ENCODE measurements around the gene PLPP7. TPM values are rescaled to one million over a fixed set of nuclear protein-coding genes. Genes with fewer than 3 reads are reported as not detected.
"Not testable (repeated sequence)": the region's sequence is repeated elsewhere in the genome, so short reads cannot be mapped to it uniquely, and the experiment has no call there.

The PLPP7 gene
- total RNA-seq, 1 experiment from 2014 or later = 1.8 TPM

DNA sequence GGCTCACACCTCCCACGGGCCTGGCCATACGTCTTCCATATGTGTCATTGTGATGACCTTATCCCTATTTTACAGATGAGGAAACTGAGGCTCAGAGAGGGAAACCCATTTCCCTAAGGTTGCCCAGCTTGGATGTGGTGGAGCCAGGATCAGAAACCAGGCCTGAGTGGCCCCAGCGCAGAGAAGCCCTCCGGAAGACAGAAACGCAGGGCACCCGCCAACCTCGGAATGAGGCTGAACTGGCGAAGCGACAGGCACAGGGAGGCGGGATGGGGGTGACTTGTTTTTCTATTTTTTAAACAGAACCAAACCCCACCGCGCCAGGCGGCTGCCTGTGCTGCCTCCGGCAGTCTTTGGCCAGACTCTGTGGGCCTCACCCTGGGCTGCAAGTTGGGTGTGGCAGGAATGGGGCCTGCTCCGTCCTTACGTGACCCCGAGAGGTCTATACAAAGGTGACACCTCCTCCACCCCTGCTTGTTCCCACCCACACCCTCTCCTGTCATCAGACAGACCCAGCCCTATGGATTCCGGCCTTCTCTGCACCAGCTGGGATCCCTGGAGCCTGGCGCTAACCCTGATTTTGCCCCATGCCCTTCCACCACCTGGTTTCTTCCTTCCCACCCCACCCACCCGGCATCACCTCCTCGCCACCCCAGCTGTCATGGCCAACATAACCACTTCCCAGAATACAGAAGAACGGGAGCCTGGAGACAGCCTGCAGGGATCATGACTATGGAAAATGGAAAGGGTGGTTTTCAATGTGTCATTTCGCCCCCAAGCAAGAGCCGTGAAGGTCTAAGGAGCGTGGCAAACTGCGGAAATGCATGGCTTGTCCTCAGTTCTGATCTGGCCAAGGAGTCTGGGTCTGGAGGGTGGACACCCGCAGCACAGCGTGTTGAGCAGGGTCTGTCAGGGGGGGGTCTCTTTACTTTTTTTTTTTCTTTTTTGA, 23.6 kb downstream of the PLPP7 start:
- Histone ChIP-seq H3K36me3 (no peaks in the 10 kb centered on the region), H3K9me3 (replicated peaks) (no peaks in the 10 kb centered on the region), H3K27ac (no peak overlapping the region), H3K4me1 (no peaks in the 10 kb centered on the region), H3K4me3 (no peak overlapping the region), H3K27me3 (no peaks in the 10 kb centered on the region; the same call in 1 of the 2 replicates)
- peak in 1 of 2 experiments; percentile 41 for DNase-seq

DNA sequence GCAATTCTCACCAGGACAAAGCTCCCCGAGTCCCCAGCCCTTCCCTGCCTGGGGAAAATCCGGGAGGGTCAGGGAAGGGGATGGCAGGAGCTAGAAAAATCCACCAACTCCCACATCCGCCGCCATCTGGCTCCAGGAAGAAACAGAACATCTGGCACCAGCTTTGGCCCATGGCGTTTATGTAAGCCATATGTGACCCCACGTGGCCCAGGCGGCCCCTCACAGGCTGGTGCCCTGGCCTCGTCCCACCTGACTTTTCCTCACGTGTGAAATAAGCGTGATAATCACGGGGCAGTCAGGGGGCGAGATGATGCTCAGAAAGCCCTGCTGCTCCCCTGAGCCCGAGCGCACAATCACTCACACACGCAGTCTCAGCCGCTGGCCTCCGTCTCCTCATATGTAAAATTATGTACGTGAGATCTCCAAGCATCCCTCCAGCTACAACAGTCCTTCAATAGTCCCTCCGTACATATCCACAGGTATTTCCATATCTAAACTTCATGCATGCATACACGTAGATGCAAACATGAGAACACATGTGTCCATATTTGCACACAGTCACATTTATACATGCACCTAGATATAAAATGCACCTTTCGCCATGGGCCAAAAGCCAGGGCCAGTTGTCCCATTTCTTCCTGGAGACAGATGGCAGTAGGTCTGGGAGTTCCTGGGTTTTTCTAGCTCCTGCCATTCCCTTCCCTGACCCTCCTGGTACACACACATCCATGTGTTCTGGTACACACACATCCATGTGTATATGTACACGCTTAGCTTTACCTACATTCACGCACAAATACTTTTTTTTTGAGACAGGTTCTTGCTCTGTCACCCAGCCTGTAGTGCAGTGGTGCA, 28.9 kb downstream of the PLPP7 start:
- no peak overlapping the region for H3K27ac ChIP-seq
- DNase-seq = no peak
- no peaks in the 10 kb centered on the region for H3K9me3 ChIP-seq (replicated peaks)
- no peaks in the 10 kb centered on the region for H3K27me3 ChIP-seq
- H3K4me3 ChIP-seq = no peak overlapping the region
- H3K4me1 ChIP-seq = peaks cover 8% of the 10 kb centered on the region; the same call in 1 of the 2 replicates
- H3K36me3 ChIP-seq = no peaks in the 10 kb centered on the region

DNA sequence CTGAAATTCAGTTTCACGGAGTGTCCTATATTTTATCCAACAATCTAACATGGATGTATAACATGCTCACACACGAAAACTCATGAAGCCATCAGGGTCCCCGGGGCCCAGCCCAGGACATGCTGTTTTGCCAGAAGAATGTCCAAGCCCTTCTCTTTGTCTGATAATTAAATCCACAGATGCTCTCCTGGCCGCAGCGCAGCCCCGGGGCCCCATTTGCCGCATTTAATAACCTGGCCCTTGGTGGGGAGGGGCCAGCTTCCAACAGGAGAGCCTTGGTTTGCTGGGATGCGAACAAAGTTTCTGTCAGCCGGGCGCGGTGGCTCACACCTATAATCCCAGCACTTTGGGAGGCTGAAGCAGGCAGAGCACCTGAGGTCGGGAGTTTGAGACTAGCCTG, 30.0 kb downstream of the PLPP7 start:
- H3K9me3 ChIP-seq (replicated peaks) = no peaks in the 10 kb centered on the region
- H3K27ac ChIP-seq = no peak overlapping the region
- peaks cover 8% of the 10 kb centered on the region; the same call in 1 of the 2 replicates for H3K4me1 ChIP-seq
- DNase-seq = no peak
- no peak overlapping the region for H3K4me3 ChIP-seq
- H3K27me3 ChIP-seq = no peaks in the 10 kb centered on the region
- H3K36me3 ChIP-seq = no peaks in the 10 kb centered on the region

DNA sequence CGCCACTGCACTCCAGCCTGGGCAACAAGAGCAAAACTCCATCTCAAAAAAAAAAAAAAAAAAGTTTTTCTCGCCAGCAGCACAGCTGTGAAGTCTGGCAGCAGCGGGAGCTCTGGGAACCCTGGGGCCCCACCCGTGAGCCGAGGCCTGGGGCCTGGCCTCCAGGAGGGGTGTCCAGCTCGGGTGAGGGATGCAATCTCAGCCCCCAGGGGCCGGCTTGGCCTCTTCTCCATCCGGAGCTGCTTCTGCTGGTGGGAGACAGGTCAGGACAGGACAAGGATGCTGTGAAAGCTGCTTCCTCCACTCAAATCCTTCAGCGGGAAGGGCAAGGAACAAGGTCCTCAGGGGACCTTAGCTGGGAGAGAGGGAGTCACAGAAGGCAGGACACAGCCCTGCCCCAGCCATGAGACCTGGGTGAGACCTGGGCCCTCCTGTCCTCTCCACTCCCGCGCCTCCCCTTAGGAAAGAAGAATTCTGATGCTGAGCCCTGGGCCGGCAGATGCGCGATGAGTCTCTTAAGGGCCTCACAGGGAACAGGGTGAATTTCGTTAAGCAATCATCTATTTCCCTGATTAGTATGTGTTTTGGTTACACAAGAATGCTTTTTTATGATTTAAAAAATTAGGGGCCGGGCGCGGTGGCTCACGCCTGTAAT, 30.6 kb downstream of the PLPP7 start:
- peak overlapping the region; percentile 32 for H3K4me3 ChIP-seq
- H3K27me3 ChIP-seq = no peaks in the 10 kb centered on the region
- DNase-seq = peak; percentile 76 to 81
- H3K4me1 ChIP-seq = peaks cover 8% of the 10 kb centered on the region; the same call in 1 of the 2 replicates
- no peak overlapping the region; the same call in 1 of the 2 replicates for H3K27ac ChIP-seq
- H3K36me3 ChIP-seq = no peaks in the 10 kb centered on the region
- H3K9me3 ChIP-seq (replicated peaks) = no peaks in the 10 kb centered on the region

DNA sequence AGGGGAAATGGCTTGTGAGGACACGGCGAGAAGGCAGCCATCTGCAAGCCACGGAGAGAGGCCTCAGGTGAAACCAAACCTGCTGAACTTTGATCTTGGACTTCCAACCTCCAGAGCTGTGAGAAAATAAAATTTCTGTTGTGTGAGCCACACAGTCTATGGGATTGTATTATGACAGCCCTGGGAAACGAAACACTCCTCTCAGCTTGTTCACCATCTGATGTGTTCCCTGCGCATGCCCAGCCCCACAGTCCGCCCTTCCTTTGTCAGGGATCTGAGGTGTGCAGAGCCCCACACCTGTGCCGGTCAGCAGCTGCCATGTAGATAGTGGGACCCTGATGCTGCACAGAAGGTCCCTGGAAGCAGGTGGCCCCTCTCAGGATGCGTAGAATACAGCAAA, 34.1 kb downstream of the PLPP7 start:
- Histone ChIP-seq H3K27me3 (no peaks in the 10 kb centered on the region; the same call in 1 of the 2 replicates), H3K4me1 (peaks cover 8% of the 10 kb centered on the region; the same call in 1 of the 2 replicates)
- DNase-seq = no peak

DNA sequence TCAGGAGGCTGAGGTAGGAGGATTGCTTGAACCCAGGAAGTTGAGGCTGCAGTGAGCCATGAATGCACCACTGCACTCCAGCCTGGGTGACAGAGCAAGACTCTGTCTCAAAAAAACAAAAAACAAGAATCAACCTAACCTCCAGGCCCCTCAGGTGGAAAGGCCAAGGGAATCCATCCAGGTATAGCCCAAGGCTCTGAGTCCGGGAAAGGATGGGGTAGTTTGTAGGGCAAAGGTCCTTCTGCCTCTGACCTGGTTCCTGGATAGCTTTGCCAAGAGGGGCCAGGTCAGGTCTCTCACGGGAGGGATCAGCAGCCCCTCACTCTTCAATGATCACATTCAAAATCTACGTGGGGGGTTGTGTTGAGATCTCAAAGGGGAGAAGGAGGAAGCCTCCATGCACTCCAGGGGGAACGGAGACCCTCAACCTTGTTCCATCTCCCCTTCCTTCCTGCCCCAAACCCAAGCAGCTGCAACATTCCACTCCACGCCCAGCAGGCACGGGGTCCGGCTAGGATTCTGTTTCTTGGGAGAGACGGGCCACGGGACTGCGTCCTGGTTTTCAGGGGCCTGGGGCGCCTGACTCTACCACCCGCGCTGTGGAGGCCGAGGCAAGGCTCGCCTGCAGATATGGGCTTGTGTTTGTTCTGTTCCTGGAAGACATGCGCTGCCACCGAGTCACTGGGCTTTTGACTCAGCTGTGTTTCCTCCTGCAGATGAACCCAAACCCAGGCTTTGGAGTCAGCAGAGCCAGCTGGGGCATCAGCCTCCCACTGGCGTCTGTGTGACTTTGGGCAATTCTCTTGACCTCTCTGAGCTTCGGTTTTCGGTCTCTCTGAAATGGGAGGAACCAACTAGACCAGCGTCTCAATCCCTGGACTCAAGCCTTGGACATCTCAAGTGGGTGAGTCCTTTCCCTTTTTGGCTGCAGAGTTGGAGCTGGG, 35.5 kb downstream of the PLPP7 start:
- Histone ChIP-seq H3K4me3 (no peak overlapping the region), H3K4me1 (peaks cover 4% of the 10 kb centered on the region; the same call in 1 of the 2 replicates), H3K36me3 (no peaks in the 10 kb centered on the region), H3K9me3 (replicated peaks) (no peaks in the 10 kb centered on the region), H3K27me3 (no peaks in the 10 kb centered on the region; the same call in none of the 2 replicates), H3K27ac (no peak overlapping the region)
- DNase-seq = no peak

More for the DNA sequence above, 34.1 kb downstream of the PLPP7 start:
- Histone ChIP-seq H3K4me3 (no peak overlapping the region), H3K36me3 (no peaks in the 10 kb centered on the region), H3K27ac (no peak overlapping the region), H3K9me3 (replicated peaks) (no peaks in the 10 kb centered on the region)

DNA sequence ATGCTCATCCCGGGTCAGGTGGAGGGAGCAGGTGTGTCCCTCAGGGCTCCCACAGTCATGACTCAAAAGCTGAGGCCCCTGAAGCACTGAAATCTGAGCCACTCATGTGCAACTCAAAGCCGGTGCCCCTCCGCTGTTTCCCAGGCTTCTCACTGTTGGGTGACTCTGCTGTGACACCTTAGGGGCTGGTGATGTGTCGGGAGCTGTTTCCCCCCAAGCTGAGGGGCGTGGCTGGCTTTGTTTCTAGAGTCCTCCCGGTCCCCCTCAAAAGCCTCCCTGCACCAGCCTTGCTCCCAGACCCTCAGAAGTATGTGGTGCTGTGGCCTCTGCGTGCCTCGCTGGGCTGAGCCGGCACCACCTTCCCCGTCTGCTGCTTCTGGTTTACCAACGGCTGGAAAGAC, 39.7 kb downstream of the PLPP7 start:
- no peak overlapping the region for H3K4me3 ChIP-seq
- no peaks in the 10 kb centered on the region; the same call in none of the 2 replicates for H3K27me3 ChIP-seq
- no peaks in the 10 kb centered on the region for H3K9me3 ChIP-seq (replicated peaks)
- DNase-seq = peak in 1 of 2 experiments; percentile 29
- H3K4me1 ChIP-seq = no peaks in the 10 kb centered on the region
- H3K27ac ChIP-seq = no peak overlapping the region
- H3K36me3 ChIP-seq = no peaks in the 10 kb centered on the region

DNA sequence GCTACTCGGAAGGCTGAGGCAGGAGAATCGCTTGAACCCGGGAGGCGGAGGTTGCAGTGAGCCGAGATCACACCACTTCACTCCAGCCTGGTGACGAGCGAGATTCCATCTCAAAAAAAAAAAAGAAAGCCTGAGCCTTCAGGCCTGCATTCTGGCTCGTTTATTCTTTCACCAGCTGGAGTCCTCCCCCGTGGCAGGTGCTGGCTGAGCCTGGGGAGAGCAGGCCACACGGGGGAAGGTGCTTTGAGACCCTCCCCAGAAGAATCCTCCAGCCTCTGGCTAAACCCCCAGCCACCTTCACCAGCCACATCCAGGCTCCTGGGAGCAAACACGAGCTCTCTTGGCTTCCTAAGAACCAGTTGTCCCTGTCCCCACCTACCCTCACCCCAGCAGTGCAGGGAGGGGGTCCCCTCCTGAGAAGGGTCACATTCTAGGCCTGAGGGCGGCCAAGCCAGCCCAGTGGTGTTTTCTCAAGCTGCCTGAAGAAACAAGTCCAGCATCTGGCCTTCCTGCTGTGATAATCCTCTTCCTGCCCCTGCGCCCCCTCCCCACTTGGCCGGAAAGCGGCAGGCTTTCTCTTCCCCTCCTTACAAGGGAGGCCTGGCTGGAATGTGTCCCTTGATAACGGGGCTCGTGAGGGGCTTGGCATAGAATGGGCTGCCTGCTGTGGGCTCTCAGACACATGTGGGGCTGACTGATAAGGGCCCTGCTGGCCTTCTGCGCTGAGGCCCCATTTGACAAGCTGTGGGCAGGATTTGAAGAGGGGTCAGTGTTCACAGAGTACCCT, 41.5 kb downstream of the PLPP7 start:
- no peaks in the 10 kb centered on the region for H3K4me1 ChIP-seq
- H3K27ac ChIP-seq = no peak overlapping the region
- no peak overlapping the region for H3K4me3 ChIP-seq
- H3K27me3 ChIP-seq = no peaks in the 10 kb centered on the region; the same call in none of the 2 replicates
- DNase-seq = no peak
- H3K36me3 ChIP-seq = no peaks in the 10 kb centered on the region
- H3K9me3 ChIP-seq (replicated peaks) = no peaks in the 10 kb centered on the region

DNA sequence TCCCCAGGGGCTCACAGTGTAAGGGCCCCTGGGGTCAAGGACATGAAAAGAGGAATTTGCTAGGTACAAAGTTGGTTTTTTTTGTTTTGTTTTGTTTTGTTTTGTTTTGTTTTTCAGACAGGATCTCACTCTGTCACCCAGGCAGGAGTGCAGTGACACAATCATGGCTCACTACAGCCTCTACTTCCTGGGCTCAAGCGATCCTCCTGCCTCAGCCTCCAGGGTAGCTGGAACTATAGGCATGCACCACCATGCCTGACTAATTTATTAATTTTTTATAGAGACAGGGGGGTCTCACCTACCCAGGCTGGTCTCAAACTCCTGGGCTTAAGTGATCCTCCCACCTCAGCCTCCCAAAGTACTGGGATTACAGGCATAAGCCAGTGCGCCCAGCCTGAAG, 42.5 kb downstream of the PLPP7 start:
- H3K4me1 ChIP-seq; H3K36me3 ChIP-seq; H3K27me3 ChIP-seq; H3K9me3 ChIP-seq (replicated peaks); H3K4me3 ChIP-seq; DNase-seq; H3K27ac ChIP-seq: not testable (repeated sequence)

DNA sequence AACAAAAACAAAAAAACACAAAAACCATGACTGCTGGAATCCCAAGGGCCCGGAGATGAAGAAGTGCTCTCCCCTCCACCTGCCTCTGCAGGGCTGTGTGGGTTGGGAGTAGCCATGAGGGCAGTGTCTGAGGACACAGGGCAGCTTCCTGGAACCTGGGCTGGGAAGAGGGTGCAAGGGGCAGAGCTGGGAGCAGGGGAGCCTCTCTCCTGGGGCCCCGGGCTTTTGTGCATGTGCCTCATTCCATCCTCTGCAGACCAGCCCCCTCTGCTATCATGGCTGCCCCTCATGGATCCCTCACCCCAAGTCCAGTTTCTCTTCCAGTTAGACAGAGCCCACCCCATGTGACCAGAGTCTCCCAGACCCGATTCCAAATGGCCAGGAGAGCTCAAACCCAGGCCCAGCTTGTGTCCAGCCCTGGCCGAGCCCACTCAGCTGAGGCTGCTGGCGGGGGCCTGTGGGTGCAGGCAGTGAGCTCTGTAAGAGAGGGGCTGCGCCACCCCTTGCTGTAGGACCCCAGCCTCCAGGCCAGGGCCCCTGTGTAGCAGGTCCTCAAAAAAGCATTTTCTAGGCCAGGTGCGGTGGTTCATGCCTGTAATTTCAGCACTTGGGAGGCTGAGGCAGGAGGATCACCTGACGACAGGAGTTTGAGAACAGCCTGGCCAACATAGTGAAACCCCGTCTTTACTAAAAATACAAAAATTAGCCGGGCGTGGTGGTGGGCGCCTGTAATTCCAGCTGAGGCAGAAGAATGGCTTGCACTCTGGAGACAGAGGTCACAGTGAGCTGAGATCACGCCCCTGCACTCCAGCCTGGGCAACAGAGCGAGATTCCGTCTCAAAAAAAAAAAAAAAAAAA, 44.5 kb downstream of the PLPP7 start:
- Histone ChIP-seq H3K4me3 (no peak overlapping the region), H3K27me3 (no peaks in the 10 kb centered on the region; the same call in 1 of the 2 replicates), H3K27ac (no peak overlapping the region), H3K4me1 (no peaks in the 10 kb centered on the region), H3K9me3 (replicated peaks) (no peaks in the 10 kb centered on the region), H3K36me3 (no peaks in the 10 kb centered on the region)
- no peak for DNase-seq

DNA sequence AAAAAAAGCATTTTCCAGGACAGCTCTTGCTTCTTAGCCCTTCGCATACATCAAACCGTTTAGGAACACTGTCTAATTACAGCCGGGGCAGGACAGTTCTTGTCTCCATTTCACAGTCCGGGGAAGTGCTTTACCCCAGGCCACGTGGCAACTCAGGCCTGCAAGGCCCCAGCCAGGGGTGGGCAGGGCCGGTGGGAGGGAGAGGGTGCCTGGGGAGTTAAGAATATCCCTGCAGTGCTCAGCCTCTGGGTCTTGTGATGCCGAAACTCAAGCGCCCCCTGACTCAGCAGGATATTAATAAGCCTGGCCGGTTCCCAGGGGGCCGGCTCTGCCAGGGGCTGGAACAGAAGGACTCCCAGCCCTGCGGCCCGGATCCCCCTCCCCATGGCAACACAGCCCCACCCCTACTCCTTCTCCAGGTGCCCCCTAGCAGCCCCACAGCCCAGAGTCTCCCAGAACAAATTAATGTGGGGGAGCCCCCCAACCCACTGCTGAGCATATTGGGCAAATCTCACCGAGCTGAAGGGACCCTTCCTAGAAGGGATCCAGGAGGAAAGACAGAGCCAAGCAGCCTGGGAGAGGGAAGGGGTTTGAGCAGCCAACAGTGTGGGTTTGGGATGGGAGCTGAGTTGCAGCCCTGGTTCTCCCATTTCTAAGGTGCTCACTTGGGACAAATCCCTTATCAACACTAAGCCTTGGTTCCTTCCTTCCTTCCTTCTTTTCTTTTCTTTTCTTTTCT, 45.3 kb downstream of the PLPP7 start:
- H3K27me3 ChIP-seq = no peaks in the 10 kb centered on the region; the same call in 1 of the 2 replicates
- no peaks in the 10 kb centered on the region for H3K36me3 ChIP-seq
- H3K4me1 ChIP-seq = no peaks in the 10 kb centered on the region
- H3K9me3 ChIP-seq (replicated peaks) = peaks cover 5% of the 10 kb centered on the region
- DNase-seq = peak; percentile 53 to 59
- H3K27ac ChIP-seq = no peak overlapping the region
- H3K4me3 ChIP-seq = peak overlapping the region; percentile 10; the same call in 1 of the 2 replicates

DNA sequence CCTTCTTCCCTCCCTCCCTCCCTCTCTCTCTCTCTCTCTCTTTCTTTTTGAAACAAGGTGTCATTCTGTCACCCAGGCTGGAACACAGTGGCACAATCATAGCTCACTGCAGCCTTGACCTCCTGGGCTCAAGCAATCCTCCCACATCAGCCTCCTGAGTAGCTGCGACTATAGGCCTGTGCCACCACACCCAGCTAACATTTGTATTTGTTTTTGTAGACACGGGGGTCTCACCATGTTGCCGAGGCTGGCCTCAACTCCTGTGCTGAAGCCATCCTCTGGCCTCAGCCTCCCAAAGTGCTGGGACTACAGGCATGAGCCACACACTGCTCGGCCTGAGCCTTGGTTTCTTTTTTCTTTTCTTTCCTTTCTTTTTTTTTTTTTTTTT, 45.8 kb downstream of the PLPP7 start:
- no peak overlapping the region for H3K27ac ChIP-seq
- H3K4me1 ChIP-seq = no peaks in the 10 kb centered on the region
- no peaks in the 10 kb centered on the region for H3K36me3 ChIP-seq
- H3K9me3 ChIP-seq (replicated peaks) = peaks cover 5% of the 10 kb centered on the region
- no peak overlapping the region for H3K4me3 ChIP-seq
- no peak for DNase-seq
- no peaks in the 10 kb centered on the region for H3K27me3 ChIP-seq

All from SJCRH30 (cell line).